ENCODE results near the gene AGRN. TPM values are rescaled to one million over a fixed set of nuclear protein-coding genes. Genes with fewer than 3 reads are reported as not detected.
"Not testable (repeated sequence)": the region's sequence is repeated elsewhere in the genome, so short reads cannot be mapped to it uniquely, and the experiment has no call there.

The AGRN gene
- total RNA-seq: 17.6 TPM
- long read RNA-seq, partial matches to known transcripts: 4 of 4 reads
- long read RNA-seq, other reads (novel, unspliced or antisense): 0 of 4 reads

GRCh38 chr1:1020000-1020404, at the start of gene AGRN:
Gene AGRN (plus strand): TSS chr1:1020120. CDS start chr1:1020173, 53 bp downstream.
- no peak for DNase-seq (ENCODE audit: low spot score)

- no peak for DNase-seq (ENCODE audit: low spot score)
These were observed 49.5 kb upstream of the AGRN start for GRCh38 chr1:970242-970972.

- no peak for DNase-seq (ENCODE audit: low spot score)
These were observed 48.8 kb upstream of the AGRN start for GRCh38 chr1:970973-971730.

GRCh38 chr1:971751-972506, 48.0 kb upstream of the AGRN start:
- DNase-seq (ENCODE audit: low spot score): no peak

- no peak for DNase-seq (ENCODE audit: low spot score)
These were observed 47.0 kb upstream of the AGRN start for GRCh38 chr1:972726-973458.

- no peak for DNase-seq (ENCODE audit: low spot score)
These were observed 46.2 kb upstream of the AGRN start for GRCh38 chr1:973459-974292.

GRCh38 chr1:974293-974640, 45.7 kb upstream of the AGRN start:
- DNase-seq (ENCODE audit: low spot score): no peak

- DNase-seq (ENCODE audit: low spot score): no peak
These were observed 45.1 kb upstream of the AGRN start for GRCh38 chr1:974687-975328.

- no peak for DNase-seq (ENCODE audit: low spot score)
These were observed 44.6 kb upstream of the AGRN start for GRCh38 chr1:975365-975764.

GRCh38 chr1:975896-976683, 43.8 kb upstream of the AGRN start:
- DNase-seq (ENCODE audit: low spot score): no peak

GRCh38 chr1:976791-977190, 43.1 kb upstream of the AGRN start:
- not testable (repeated sequence) for DNase-seq (ENCODE audit: low spot score)

GRCh38 chr1:978069-978834, 41.7 kb upstream of the AGRN start:
- DNase-seq (ENCODE audit: low spot score): no peak

- no peak for DNase-seq (ENCODE audit: low spot score)
These were observed 40.8 kb upstream of the AGRN start for GRCh38 chr1:978835-979743.

GRCh38 chr1:979744-980072, 40.2 kb upstream of the AGRN start:
- no peak for DNase-seq (ENCODE audit: low spot score)

GRCh38 chr1:980137-980571, 39.8 kb upstream of the AGRN start:
- no peak for DNase-seq (ENCODE audit: low spot score)

GRCh38 chr1:980602-981395, 39.1 kb upstream of the AGRN start:
- no peak for DNase-seq (ENCODE audit: low spot score)
